HUES64 (cell line): Measurements from ENCODE around the gene CDH24.

Experiments
- H3K27ac ChIP-seq: 2 replicates; pipeline ENCODE4 v1.7.0; 2013; ENCODE audit warnings: low read depth, low read length, inconsistent platforms
- H3K27me3 ChIP-seq: 2 replicates; pipeline ENCODE4 v1.6.1; 2013; ENCODE audit warnings: mild to moderate bottlenecking, low read length; ENCODE audit not compliant: insufficient read depth
- H3K36me3 ChIP-seq: 2 replicates; pipeline ENCODE4 v1.6.1; 2013; ENCODE audit warnings: mild to moderate bottlenecking, low read length; ENCODE audit not compliant: insufficient read depth
- H3K4me1 ChIP-seq: 2 replicates; pipeline ENCODE4 v1.6.1; 2013; ENCODE audit warnings: mild to moderate bottlenecking, low read length, moderate library complexity; ENCODE audit not compliant: insufficient read depth
- H3K4me3 ChIP-seq: 2 replicates; pipeline ENCODE4 v1.5.1; 2013; ENCODE audit warnings: mild to moderate bottlenecking, low read length, moderate library complexity
- H3K9ac ChIP-seq: 2 replicates; pipeline ENCODE4 v1.6.1; 2013; ENCODE audit warnings: mild to moderate bottlenecking, low read depth, low read length
- H3K9me3 ChIP-seq: 2 replicates; pipeline ENCODE4 v1.6.1; 2013; ENCODE audit warnings: low read depth, low read length; ENCODE audit not compliant: insufficient read depth
- WGBS: fragments of 150-250, 120-280 bp; methylation state at CpG from one replicate; pipeline ENCODE4 v1.1.7; 2013; ENCODE audit warnings: missing lambda C conversion rate; 5-methylcytosine and 5-hydroxymethylcytosine counted together

The CDH24 gene

GRCh38 chr14:23047751-23048693 is 9.3 kb downstream of the CDH24 start:
- H3K4me3 ChIP-seq = no peak overlapping the region
- no peaks in the 10 kb centered on the region for H3K27me3 ChIP-seq
- H3K4me1 ChIP-seq = no peaks in the 10 kb centered on the region
- 96% methylated on average over 85 of the region's 85 CpGs for WGBS
- no peaks in the 10 kb centered on the region for H3K9me3 ChIP-seq
- H3K27ac ChIP-seq = no peak overlapping the region
- H3K36me3 ChIP-seq = peaks cover 12% of the 10 kb centered on the region
- no peak overlapping the region for H3K9ac ChIP-seq

- Histone ChIP-seq H3K36me3 (peaks cover 6% of the 10 kb centered on the region; the same call in 1 of the 2 replicates), H3K27me3 (no peaks in the 10 kb centered on the region), H3K9ac (no peak overlapping the region), H3K9me3 (no peaks in the 10 kb centered on the region), H3K4me3 (no peak overlapping the region), H3K4me1 (no peaks in the 10 kb centered on the region), H3K27ac (no peak overlapping the region)
- WGBS = 84% methylated on average over 6 of the region's 6 CpGs
Measured at GRCh38 chr14:23047034-23047634, 10.2 kb downstream of the CDH24 start.

GRCh38 chr14:23045419-23046357 is 11.6 kb downstream of the CDH24 start:
- Histone ChIP-seq H3K9ac (no peak overlapping the region), H3K27me3 (no peaks in the 10 kb centered on the region), H3K9me3 (no peaks in the 10 kb centered on the region), H3K27ac (no peak overlapping the region), H3K4me1 (no peaks in the 10 kb centered on the region), H3K4me3 (no peak overlapping the region), H3K36me3 (peaks cover 2% of the 10 kb centered on the region; the same call in 1 of the 2 replicates)
- WGBS = 90% methylated on average over 13 of the region's 13 CpGs

GRCh38 chr14:23044840-23045239 is 12.5 kb downstream of the CDH24 start:
- no peaks in the 10 kb centered on the region for H3K4me1 ChIP-seq
- WGBS = 92% methylated on average over 8 of the region's 8 CpGs
- H3K4me3 ChIP-seq = no peak overlapping the region
- no peak overlapping the region for H3K27ac ChIP-seq
- no peaks in the 10 kb centered on the region for H3K36me3 ChIP-seq
- H3K9ac ChIP-seq = no peak overlapping the region
- H3K27me3 ChIP-seq = no peaks in the 10 kb centered on the region
- H3K9me3 ChIP-seq = no peaks in the 10 kb centered on the region

GRCh38 chr14:23043754-23044153 is 13.6 kb downstream of the CDH24 start:
- WGBS = 65% methylated on average over 3 of the region's 3 CpGs
- no peaks in the 10 kb centered on the region for H3K9me3 ChIP-seq
- H3K9ac ChIP-seq = no peak overlapping the region
- H3K27ac ChIP-seq = no peak overlapping the region
- H3K4me1 ChIP-seq = no peaks in the 10 kb centered on the region
- H3K4me3 ChIP-seq = no peak overlapping the region
- no peaks in the 10 kb centered on the region for H3K27me3 ChIP-seq
- H3K36me3 ChIP-seq = no peaks in the 10 kb centered on the region

- H3K4me1 ChIP-seq = no peaks in the 10 kb centered on the region
- H3K27ac ChIP-seq = no peak overlapping the region
- H3K36me3 ChIP-seq = no peaks in the 10 kb centered on the region
- WGBS = 93% methylated on average over 6 of the region's 6 CpGs
- no peaks in the 10 kb centered on the region for H3K27me3 ChIP-seq
- H3K4me3 ChIP-seq = no peak overlapping the region
- no peak overlapping the region for H3K9ac ChIP-seq
- no peaks in the 10 kb centered on the region for H3K9me3 ChIP-seq
Measured at GRCh38 chr14:23043145-23043544, 14.2 kb downstream of the CDH24 start.

GRCh38 chr14:23042162-23042965 is 15.0 kb downstream of the CDH24 start, which contains the start of gene PSMB11:
PSMB11 (plus strand) TSS chr14:23042212; CDS start chr14:23042226, 14 bp downstream.
- H3K27ac ChIP-seq = no peak within 1 kb of the TSS
- H3K9ac ChIP-seq = no peak within 1 kb of the TSS
- H3K36me3 ChIP-seq = no peaks in the 10 kb centered on the region
- H3K9me3 ChIP-seq = no peaks in the 10 kb centered on the region
- no peak within 1 kb of the TSS for H3K4me3 ChIP-seq
- 94% methylated on average over 36 of the region's 36 CpGs for WGBS
- H3K4me1 ChIP-seq = no peaks in the 10 kb centered on the region
- H3K27me3 ChIP-seq = no peaks in the 10 kb centered on the region

- H3K4me1 ChIP-seq = no peaks in the 10 kb centered on the region
- no peak overlapping the region for H3K4me3 ChIP-seq
- H3K9me3 ChIP-seq = no peaks in the 10 kb centered on the region
- H3K9ac ChIP-seq = no peak overlapping the region
- 93% methylated on average over 8 of the region's 8 CpGs for WGBS
- no peaks in the 10 kb centered on the region for H3K36me3 ChIP-seq
- H3K27me3 ChIP-seq = no peaks in the 10 kb centered on the region
- H3K27ac ChIP-seq = no peak overlapping the region
Measured at GRCh38 chr14:23041729-23042128, 15.6 kb downstream of the CDH24 start.

GRCh38 chr14:23040100-23040499 is 17.2 kb downstream of the CDH24 start:
- no peaks in the 10 kb centered on the region for H3K9me3 ChIP-seq
- WGBS = 89% methylated on average over 4 of the region's 4 CpGs

More at GRCh38 chr14:23040100-23040499, 17.2 kb downstream of the CDH24 start:
- H3K4me3 ChIP-seq = no peak overlapping the region
- H3K9ac ChIP-seq = no peak overlapping the region
- H3K36me3 ChIP-seq = no peaks in the 10 kb centered on the region
- H3K4me1 ChIP-seq = peaks cover 6% of the 10 kb centered on the region; the same call in 1 of the 2 replicates
- no peaks in the 10 kb centered on the region for H3K27me3 ChIP-seq
- H3K27ac ChIP-seq = no peak overlapping the region
